ENCODE results near the gene MAVS. TPM values are rescaled to one million over a fixed set of nuclear protein-coding genes. Genes with fewer than 3 reads are reported as not detected.

The MAVS gene
- total and polyA plus RNA-seq, 2 donors (not counting 3 experiments of a cell fraction or from before 2014, with no cell fraction given) = 18.8 to 40.7 TPM

DNA sequence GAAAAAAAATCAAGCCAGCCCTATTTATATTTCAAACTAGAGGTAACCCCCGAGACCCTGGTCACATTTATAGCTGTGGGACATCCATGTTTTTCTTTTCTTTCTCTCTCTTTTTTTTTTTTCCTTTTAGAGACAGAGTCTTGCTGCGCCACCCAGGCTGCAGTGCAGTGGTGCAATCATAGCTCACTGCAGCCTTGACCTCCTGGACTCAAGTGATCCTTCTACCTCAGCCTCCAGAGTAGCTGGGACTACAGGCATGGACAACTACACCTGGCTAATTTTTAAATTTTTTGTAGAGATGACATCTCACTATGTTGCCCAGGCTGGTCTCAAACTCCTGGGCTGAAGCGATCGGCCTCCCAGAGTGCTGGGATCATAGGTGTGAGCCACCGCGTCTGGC lies 12.1 kb downstream of the MAVS start:
- no peak overlapping the region for H3K4me2 ChIP-seq (ENCODE audit: insufficient read depth, low read length)
- H3K27ac ChIP-seq (ENCODE audit: insufficient read depth, low read depth, low read length) = no peak overlapping the region
- H3K36me3 ChIP-seq (ENCODE audit: control insufficient read depth in 2 of 2, extremely low read depth in 1 of 2, insufficient read depth in 2 of 2, low read length in 2 of 2) = peaks cover 18 to 51% of the 10 kb centered on the region in 2 experiments
- H2AFZ ChIP-seq (ENCODE audit: low read depth, low read length) = no peak overlapping the region
- H4K20me1 ChIP-seq (replicated peaks; ENCODE audit: control insufficient read depth, extremely low read depth, insufficient read depth, low read length) = no peaks in the 10 kb centered on the region
- DNase-seq (ENCODE audit: low read depth, low spot score) (no peak), FAIRE-seq (no peak)
- no TSS peak for BruUV-seq (replicated peaks)
- no peaks in the 10 kb centered on the region for H3K79me2 ChIP-seq (ENCODE audit: control insufficient read depth, insufficient read depth, low read length)
- ChIA-PET CTCF (interaction anchor here (0.7 to 1.1 kb wide), 3 partner anchors 14 to 176 kb away, joined by 3 to 4 read pairs (median 3); no protein-coding TSS in a partner anchor), POLR2A (no interaction called here)
- no peak overlapping the region for H3K4me3 ChIP-seq (replicated peaks in 1 of 3; ENCODE audit: insufficient read depth in 1 of 3, low read depth in 1 of 3, low read length in 3 of 3)
- H3K9me1 ChIP-seq (replicated peaks; ENCODE audit: control insufficient read depth, extremely low read depth, insufficient read depth, low read length) = no peaks in the 10 kb centered on the region
- dilution Hi-C loops (cut with MboI; ENCODE audit: extremely low pct_ligation_motif_present, low sequenced_read_pairs) (no loop called here), intact Hi-C loops (cut with micrococcal nuclease) (no loop called here)
- no peaks in the 10 kb centered on the region for H3K9me3 ChIP-seq (replicated peaks; ENCODE audit: control insufficient read depth, insufficient read depth, low read length)
- TF ChIP-seq JUN (IDR thresholded peaks at IDR 0.05; ENCODE audit: borderline replicate concordance, insufficient read depth, insufficient read length, low read depth) (no peak), FOS (IDR thresholded peaks at IDR 0.05; ENCODE audit: borderline replicate concordance, insufficient read depth, low read length) (no peak), MYC (IDR thresholded peaks at IDR 0.05; ENCODE audit: low read depth, low read length) (no peak), POLR2AphosphoS5 (IDR thresholded peaks at IDR 0.05; ENCODE audit: insufficient read depth, low read depth, low read length) (no peak), GATA2 (IDR thresholded peaks at IDR 0.05; ENCODE audit: insufficient read depth, insufficient read length, low read depth, low read length) (no peak), EZH2 (IDR thresholded peaks at IDR 0.05; ENCODE audit: borderline replicate concordance, low read depth, low read length, severe bottlenecking) (no peak), POLR2A (IDR thresholded peaks at IDR 0.05; ENCODE audit: low read depth, low read length) (no peak)
- TF ChIP-seq, protein P1, sequence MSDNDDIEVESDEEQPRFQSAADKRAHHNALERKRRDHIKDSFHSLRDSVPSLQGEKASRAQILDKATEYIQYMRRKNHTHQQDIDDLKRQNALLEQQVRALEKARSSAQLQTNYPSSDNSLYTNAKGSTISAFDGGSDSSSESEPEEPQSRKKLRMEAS (IDR thresholded peaks at IDR 0.05; ENCODE audit: insufficient read depth, insufficient read length) = no peak
- TF ChIP-seq, protein P2, sequence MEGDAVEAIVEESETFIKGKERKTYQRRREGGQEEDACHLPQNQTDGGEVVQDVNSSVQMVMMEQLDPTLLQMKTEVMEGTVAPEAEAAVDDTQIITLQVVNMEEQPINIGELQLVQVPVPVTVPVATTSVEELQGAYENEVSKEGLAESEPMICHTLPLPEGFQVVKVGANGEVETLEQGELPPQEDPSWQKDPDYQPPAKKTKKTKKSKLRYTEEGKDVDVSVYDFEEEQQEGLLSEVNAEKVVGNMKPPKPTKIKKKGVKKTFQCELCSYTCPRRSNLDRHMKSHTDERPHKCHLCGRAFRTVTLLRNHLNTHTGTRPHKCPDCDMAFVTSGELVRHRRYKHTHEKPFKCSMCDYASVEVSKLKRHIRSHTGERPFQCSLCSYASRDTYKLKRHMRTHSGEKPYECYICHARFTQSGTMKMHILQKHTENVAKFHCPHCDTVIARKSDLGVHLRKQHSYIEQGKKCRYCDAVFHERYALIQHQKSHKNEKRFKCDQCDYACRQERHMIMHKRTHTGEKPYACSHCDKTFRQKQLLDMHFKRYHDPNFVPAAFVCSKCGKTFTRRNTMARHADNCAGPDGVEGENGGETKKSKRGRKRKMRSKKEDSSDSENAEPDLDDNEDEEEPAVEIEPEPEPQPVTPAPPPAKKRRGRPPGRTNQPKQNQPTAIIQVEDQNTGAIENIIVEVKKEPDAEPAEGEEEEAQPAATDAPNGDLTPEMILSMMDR (IDR thresholded peaks at IDR 0.05; ENCODE audit: extremely low read depth in 1 of 2, insufficient read depth in 1 of 2, low read depth in 1 of 2, low read length in 2 of 2) = no peak
- H3K9ac ChIP-seq (replicated peaks; ENCODE audit: extremely low read depth, insufficient read depth, low read length) = no peak overlapping the region
- H3K27me3 ChIP-seq (ENCODE audit: control insufficient read depth in 2 of 2, insufficient read depth in 2 of 2, low read length in 2 of 2) = no peaks in the 10 kb centered on the region
- H3K4me1 ChIP-seq (ENCODE audit: control insufficient read depth, extremely low read depth, insufficient read depth, low read length) = no peaks in the 10 kb centered on the region
